Liver (tissue), 9 donors: ENCODE measurements around the gene POLR3H. TPM values are rescaled to one million over a fixed set of nuclear protein-coding genes. Genes with fewer than 3 reads are reported as not detected.

Source experiments
- DNase-seq: peaks from one replicate; pipeline ENCODE4 v3.0.0-alpha.2; 2017; ENCODE audit warnings: low spot score
- H3K27ac ChIP-seq, 2 donors: one replicate each; pipeline ENCODE4 v1.7.0; 2013; ENCODE audit warnings: inconsistent platforms in 2 of 2, low read length in 2 of 2, control low read depth in 1 of 2, low read depth in 1 of 2, mild to moderate bottlenecking in 1 of 2
- H3K27me3 ChIP-seq, 4 donors: one replicate each; pipeline versions ENCODE4 v1.6.1 to v1.7.0; 2013; ENCODE audit warnings: low read length in 3 of 4, inconsistent platforms in 1 of 4, mild to moderate bottlenecking in 1 of 4, moderate library complexity in 1 of 4; ENCODE audit not compliant: control insufficient read depth in 4 of 4, insufficient read depth in 4 of 4
- H3K36me3 ChIP-seq, 4 donors: one replicate each; pipeline versions ENCODE4 v1.6.1 to v1.7.0; 2013; ENCODE audit warnings: low read length in 3 of 4, mild to moderate bottlenecking in 3 of 4, low read depth in 1 of 4, moderate library complexity in 1 of 4; ENCODE audit not compliant: control insufficient read depth in 4 of 4, insufficient read depth in 3 of 4
- H3K4me1 ChIP-seq, 4 donors: one replicate each; pipeline versions ENCODE4 v1.6.1 to v1.7.0; 2013; ENCODE audit warnings: low read length in 3 of 4, mild to moderate bottlenecking in 3 of 4, moderate library complexity in 1 of 4; ENCODE audit not compliant: control insufficient read depth in 4 of 4, insufficient read depth in 4 of 4
- H3K4me3 ChIP-seq, 3 donors: one replicate each; pipeline versions ENCODE4 v1.6.1 to v1.7.0; 2013; ENCODE audit warnings: low read length in 3 of 3, control low read depth in 1 of 3, low read depth in 1 of 3, mild to moderate bottlenecking in 1 of 3
- H3K9ac ChIP-seq, 2 donors: one replicate each; pipeline ENCODE4 v1.7.0; 2013; ENCODE audit warnings: low read length in 2 of 2, mild to moderate bottlenecking in 2 of 2, moderate library complexity in 2 of 2, control low read depth in 1 of 2, low read depth in 1 of 2
- H3K9me3 ChIP-seq, 4 donors: one replicate each; pipeline versions ENCODE4 v1.6.1 to v1.7.0; 2013; ENCODE audit warnings: low read length in 3 of 4; ENCODE audit not compliant: control insufficient read depth in 4 of 4
- ATF3 ChIP-seq: IDR thresholded peaks from 2 replicates; pipeline ENCODE4 v1.6.1; 2016; ENCODE audit warnings: antibody characterized with exemption
- EGR1 ChIP-seq, 2 donors: IDR thresholded peaks; 2 replicates each; pipeline ENCODE4 v1.6.1; 2016 to 2018; ENCODE audit warnings: antibody characterized with exemption in 2 of 2, low read depth in 2 of 2
- FOXA1 ChIP-seq: IDR thresholded peaks from 2 replicates; pipeline ENCODE4 v1.6.1; 2016; ENCODE audit warnings: antibody characterized with exemption
- HNF4A ChIP-seq, 2 donors: conservative IDR thresholded peaks; 2 replicates each; pipeline ENCODE4 v1.6.1; 2016; ENCODE audit warnings: antibody characterized with exemption in 2 of 2, mild to moderate bottlenecking in 2 of 2
- HNF4G ChIP-seq: IDR thresholded peaks from 2 replicates; pipeline ENCODE4 v1.6.1; 2016; ENCODE audit warnings: antibody characterized with exemption
- JUND ChIP-seq, 2 donors: IDR thresholded peaks; 2 replicates each; pipeline ENCODE4 v1.6.1; 2016; ENCODE audit warnings: antibody characterized with exemption in 2 of 2
- NR2F2 ChIP-seq: IDR thresholded peaks from 2 replicates; pipeline ENCODE4 v1.6.1; 2016; ENCODE audit warnings: antibody characterized with exemption
- REST ChIP-seq: IDR thresholded peaks from 2 replicates; pipeline ENCODE4 v1.6.1; 2016; ENCODE audit warnings: antibody characterized with exemption, mild to moderate bottlenecking
- RXRA ChIP-seq, 2 donors: IDR thresholded peaks; 2 replicates each; pipeline ENCODE4 v1.6.1; 2017 to 2018; ENCODE audit warnings: antibody characterized with exemption in 2 of 2, mild to moderate bottlenecking in 1 of 2
- YY1 ChIP-seq: IDR thresholded peaks from 2 replicates; pipeline ENCODE4 v1.6.1; 2016; ENCODE audit warnings: antibody characterized with exemption, mild to moderate bottlenecking
- ZBTB33 ChIP-seq: IDR thresholded peaks from 2 replicates; pipeline ENCODE4 v1.6.1; 2016; ENCODE audit warnings: antibody characterized with exemption
- WGBS: extraction: QIAGEN DNeasy Blood & Tissue Kit; methylation state at CpG from one replicate; pipeline ENCODE4 v1.1.7; 2013; 5-methylcytosine and 5-hydroxymethylcytosine counted together
- polyA plus RNA-seq, 2 donors: library from polyadenylated mRNA; stranded (reverse) in 1 of 2; unstranded in 1 of 2; fragments of 200-250 nt in 1 of 2; fragments of >200 nt in 1 of 2; fragmentation: Nextera tagmentation in 1 of 2; extraction: Ambion mirVana in 1 of 2; gene quantifications; one replicate each; pipeline versions ENCODE4 v1.2.1 to v1.2.3, GENCODE V29; 2013 to 2015
- total RNA-seq, 2 donors: library from RNA; depleted of rRNA; stranded (reverse); fragments of >200 nt; gene quantifications; one replicate each; pipeline ENCODE4 v1.2.3, GENCODE V29; 2014
- TF ChIP-seq, protein P1 (sequence below): IDR thresholded peaks from 2 replicates; pipeline ENCODE4 v1.6.1; 2016; ENCODE audit warnings: antibody characterized with exemption
- donor health status: healthy.
- donor health status: healthy.
- donor health status: healthy.
- donor health status: healthy.
- donor health status: healthy.

Gene POLR3H
- total and polyA plus RNA-seq, 4 donors = 11.7 to 37.7 (median 27.1) TPM

GRCh38 chr22:41491374-41492100, 52.7 kb downstream of the POLR3H start:
- 78% methylated on average over 5 of the region's 5 CpGs for WGBS
- H3K4me3 ChIP-seq = no peak overlapping the region
- H3K27me3 ChIP-seq = no peaks in the 10 kb centered on the region
- no peak for DNase-seq
- H3K4me1 ChIP-seq = peaks cover 4 to 15% (median 8%) of the 10 kb centered on the region in 4 donors
- no peak overlapping the region for H3K27ac ChIP-seq
- no peak overlapping the region for H3K9ac ChIP-seq
- TF ChIP-seq ZBTB33 (no peak), NR2F2 (peak; percentile 31), YY1 (no peak), RXRA (IDR thresholded peaks at IDR 0.05) (no peak), EGR1 (IDR thresholded peaks at IDR 0.05; ENCODE audit: low read depth in 2 of 2) (no peak), JUND (IDR thresholded peaks at IDR 0.05) (no peak), REST (peak; percentile 31), ATF3 (no peak), HNF4G (no peak)
- no peaks in the 10 kb centered on the region for H3K9me3 ChIP-seq
- H3K36me3 ChIP-seq = peaks cover 0 to 3% (median 1%) of the 10 kb centered on the region in 4 donors

DNA sequence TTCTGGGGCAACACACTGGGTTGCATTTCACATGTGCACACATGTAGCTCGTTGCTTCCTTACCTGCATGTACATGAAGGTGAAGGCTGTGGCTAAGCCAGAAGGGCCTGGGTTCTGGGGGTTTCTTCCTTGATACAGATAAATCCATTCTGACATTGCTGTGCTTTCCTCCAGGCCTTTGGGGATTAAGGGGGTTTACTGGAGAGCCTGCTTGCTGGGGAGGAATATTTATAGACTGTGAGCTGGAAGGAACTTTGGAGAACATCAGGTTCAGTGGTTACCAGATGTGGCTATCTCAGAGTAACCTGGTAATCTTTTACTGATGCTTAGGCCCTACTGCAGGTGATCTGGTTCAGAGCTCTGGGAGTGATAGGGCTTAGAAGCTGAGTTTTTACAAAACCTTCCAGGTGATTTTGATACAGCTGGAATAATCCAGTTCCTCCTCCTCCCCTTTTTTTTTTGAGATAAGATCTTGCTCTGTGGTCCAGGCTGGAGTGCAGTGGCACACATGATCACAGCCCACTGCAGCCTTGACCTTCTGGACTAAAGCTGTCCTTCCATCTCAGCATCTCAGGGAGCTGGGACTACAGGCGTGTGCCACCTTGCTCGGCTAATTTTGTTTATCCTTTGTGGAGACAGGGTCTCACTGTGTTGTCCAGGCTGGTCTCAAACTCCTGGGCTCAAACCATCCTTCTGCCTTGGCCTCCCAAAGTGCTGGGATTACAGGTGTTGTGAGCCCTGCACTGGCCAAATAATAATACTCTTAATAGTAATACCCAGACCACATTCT, 55.5 kb downstream of the POLR3H start:
- no peaks in the 10 kb centered on the region for H3K27me3 ChIP-seq
- WGBS = 85% methylated on average over 3 of the region's 3 CpGs
- TF ChIP-seq FOXA1 (no peak), NR2F2 (no peak), HNF4A (conservative IDR thresholded peaks at IDR 0.05) (no peak), JUND (IDR thresholded peaks at IDR 0.05) (no peak), ATF3 (no peak)
- TF ChIP-seq, protein P1, sequence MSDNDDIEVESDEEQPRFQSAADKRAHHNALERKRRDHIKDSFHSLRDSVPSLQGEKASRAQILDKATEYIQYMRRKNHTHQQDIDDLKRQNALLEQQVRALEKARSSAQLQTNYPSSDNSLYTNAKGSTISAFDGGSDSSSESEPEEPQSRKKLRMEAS = no peak
- H3K4me1 ChIP-seq = peaks cover 2 to 21% (median 12%) of the 10 kb centered on the region in 4 donors
- DNase-seq = no peak
- no peak overlapping the region for H3K4me3 ChIP-seq
- H3K36me3 ChIP-seq = no peaks in the 10 kb centered on the region
- no peaks in the 10 kb centered on the region for H3K9me3 ChIP-seq
- no peak overlapping the region for H3K27ac ChIP-seq
- H3K9ac ChIP-seq = no peak overlapping the region
